ENCODE data around the gene KHDRBS2. TPM values are rescaled to one million over a fixed set of nuclear protein-coding genes. Genes with fewer than 3 reads are reported as not detected.

Gene KHDRBS2
- total RNA-seq, 1 donor from 2014 or later = 0.17 TPM

DNA sequence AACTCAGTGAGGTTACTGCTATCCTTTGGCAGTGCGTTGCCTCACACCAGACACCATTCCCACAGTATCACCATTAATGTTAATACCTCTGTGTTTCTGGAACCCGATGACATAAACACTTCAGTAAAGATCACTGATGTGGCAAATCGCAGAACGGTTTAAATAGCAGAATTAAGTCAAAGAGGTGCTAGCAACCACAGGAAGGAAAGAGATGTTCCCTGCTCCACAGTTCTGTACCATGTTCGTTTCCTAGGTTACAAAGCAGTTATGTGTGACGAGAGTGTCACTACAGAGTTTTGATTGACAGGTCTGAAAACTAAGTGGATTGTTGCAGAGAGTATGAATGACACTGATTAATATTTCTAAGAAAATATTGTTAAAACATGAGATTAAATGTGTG, 272.3 kb downstream of the KHDRBS2 start:
- no peak for DNase-seq (ENCODE audit: low read depth)
- Histone ChIP-seq H3K4me3 (ENCODE audit: low read depth, low read length) (no peak overlapping the region), H3K27me3 (ENCODE audit: control insufficient read depth, insufficient read depth, low read length) (no peaks in the 10 kb centered on the region), H3K36me3 (ENCODE audit: control insufficient read depth, insufficient read depth, low read length) (no peaks in the 10 kb centered on the region)
- no peak for TF ChIP-seq CTCF (IDR thresholded peaks at IDR 0.05; ENCODE audit: insufficient read depth, low read length, poor library complexity, severe bottlenecking)

DNA sequence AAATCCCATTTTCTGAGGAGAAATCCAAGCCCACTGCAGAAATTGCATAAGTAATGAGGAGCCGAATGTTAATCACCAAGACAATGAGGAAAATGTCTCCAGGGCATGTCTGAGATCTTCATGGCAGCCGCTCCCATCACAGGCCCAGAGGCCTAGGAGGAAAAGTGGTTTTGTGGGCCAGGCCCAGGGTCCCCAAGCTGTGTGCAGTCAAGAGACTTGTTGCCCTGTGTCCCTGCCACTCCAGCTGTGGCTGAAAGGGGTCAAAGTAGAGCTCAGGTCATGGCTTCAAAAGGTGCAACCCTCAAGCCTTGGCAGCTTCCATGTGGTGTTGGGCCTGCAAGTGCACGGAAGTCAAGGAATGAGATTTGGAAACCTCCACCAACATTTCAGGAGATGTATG, 276.6 kb downstream of the KHDRBS2 start:
- DNase-seq (ENCODE audit: low read depth) = no peak
- no peak for TF ChIP-seq CTCF (IDR thresholded peaks at IDR 0.05; ENCODE audit: insufficient read depth, low read length, poor library complexity, severe bottlenecking)
- no peaks in the 10 kb centered on the region for H3K27me3 ChIP-seq (ENCODE audit: control insufficient read depth, insufficient read depth, low read length)
- H3K36me3 ChIP-seq (ENCODE audit: control insufficient read depth, insufficient read depth, low read length) = no peaks in the 10 kb centered on the region
- no peak overlapping the region for H3K4me3 ChIP-seq (ENCODE audit: low read depth, low read length)

GRCh38 chr6:61989616-61990015, 296.4 kb downstream of the KHDRBS2 start:
- no peak for TF ChIP-seq CTCF (IDR thresholded peaks at IDR 0.05; ENCODE audit: insufficient read depth, low read length, poor library complexity, severe bottlenecking)

DNA sequence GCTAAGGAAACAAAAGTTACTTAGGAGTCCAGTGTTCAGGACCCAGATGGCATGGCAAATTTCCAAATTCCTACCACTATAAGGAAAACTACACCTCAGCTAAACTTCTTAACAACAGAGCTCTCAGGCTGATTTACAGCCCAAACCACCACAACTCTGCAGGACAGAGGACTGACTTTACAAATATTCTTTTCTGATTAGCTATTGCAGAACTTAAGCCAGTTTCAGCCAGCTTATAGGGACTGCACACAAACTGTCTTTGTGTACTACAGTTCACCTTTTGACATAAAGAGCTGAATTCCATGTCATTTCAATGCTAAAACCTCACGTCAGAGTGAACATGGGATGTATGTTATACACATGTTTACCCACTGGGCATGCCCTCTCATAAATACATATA, 305.4 kb downstream of the KHDRBS2 start:
- H3K27me3 ChIP-seq (ENCODE audit: control insufficient read depth, insufficient read depth, low read length) = no peaks in the 10 kb centered on the region
- H3K36me3 ChIP-seq (ENCODE audit: control insufficient read depth, insufficient read depth, low read length) = no peaks in the 10 kb centered on the region
- DNase-seq (ENCODE audit: low read depth) = no peak
- no peak overlapping the region for H3K4me3 ChIP-seq (ENCODE audit: low read depth, low read length)
- TF ChIP-seq CTCF (IDR thresholded peaks at IDR 0.05; ENCODE audit: insufficient read depth, low read length, poor library complexity, severe bottlenecking) = no peak

More at GRCh38 chr6:61989616-61990015, 296.4 kb downstream of the KHDRBS2 start:
- no peak for DNase-seq (ENCODE audit: low read depth)
- Histone ChIP-seq H3K27me3 (ENCODE audit: control insufficient read depth, insufficient read depth, low read length) (no peaks in the 10 kb centered on the region), H3K4me3 (ENCODE audit: low read depth, low read length) (no peak overlapping the region), H3K36me3 (ENCODE audit: control insufficient read depth, insufficient read depth, low read length) (no peaks in the 10 kb centered on the region)

DNA sequence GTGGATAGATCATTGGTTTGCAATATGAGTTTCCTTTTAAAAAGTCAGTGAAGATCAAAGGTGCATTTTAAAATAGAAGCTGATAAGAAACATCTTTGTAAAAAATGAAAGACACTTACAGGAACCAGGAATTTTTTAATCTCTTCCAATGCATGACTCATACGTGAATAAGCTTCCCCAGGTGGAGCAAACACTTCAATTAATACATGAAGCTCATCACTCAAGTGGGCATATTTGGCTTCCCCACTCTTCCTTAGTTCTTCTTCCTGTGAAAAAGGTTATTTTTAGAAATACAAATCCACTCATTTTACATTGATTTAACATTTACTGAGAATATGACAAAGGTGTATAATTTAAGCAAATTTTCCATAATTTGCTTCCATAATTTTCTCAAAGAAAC, 308.1 kb downstream of the KHDRBS2 start:
- H3K4me3 ChIP-seq (ENCODE audit: low read depth, low read length) = no peak overlapping the region
- DNase-seq (ENCODE audit: low read depth) = no peak
- no peak for TF ChIP-seq CTCF (IDR thresholded peaks at IDR 0.05; ENCODE audit: insufficient read depth, low read length, poor library complexity, severe bottlenecking)

GRCh38 chr6:61977099-61977498, 308.9 kb downstream of the KHDRBS2 start:
- Histone ChIP-seq H3K27me3 (ENCODE audit: control insufficient read depth, insufficient read depth, low read length) (no peaks in the 10 kb centered on the region), H3K36me3 (ENCODE audit: control insufficient read depth, insufficient read depth, low read length) (no peaks in the 10 kb centered on the region), H3K4me3 (ENCODE audit: low read depth, low read length) (no peak overlapping the region)
- DNase-seq (ENCODE audit: low read depth) = no peak
- no peak for TF ChIP-seq CTCF (IDR thresholded peaks at IDR 0.05; ENCODE audit: insufficient read depth, low read length, poor library complexity, severe bottlenecking)

More for the DNA sequence above, 308.1 kb downstream of the KHDRBS2 start:
- no peaks in the 10 kb centered on the region for H3K36me3 ChIP-seq (ENCODE audit: control insufficient read depth, insufficient read depth, low read length)
- H3K27me3 ChIP-seq (ENCODE audit: control insufficient read depth, insufficient read depth, low read length) = no peaks in the 10 kb centered on the region
